Small intestine (tissue), 7 donors: ENCODE results near the gene ZKSCAN3. TPM values are rescaled to one million over a fixed set of nuclear protein-coding genes. Genes with fewer than 3 reads are reported as not detected.

Source experiments
- DNase-seq, 2 donors: peaks; one replicate each; pipeline versions ENCODE4 v3.0.0 to v3.0.0-alpha.2; 2013
- FAIRE-seq: peaks from 2 replicates; lab custom pipeline; 2012; peaks lifted over from hg19 to GRCh38; lab: Jason Lieb, UNC
- H3K27ac ChIP-seq, 3 donors: one replicate each; pipeline ENCODE4 v1.5.1; 2013; ENCODE audit warnings: low read length in 2 of 3, mild to moderate bottlenecking in 2 of 3, control low read depth in 1 of 3, inconsistent platforms in 1 of 3, low read depth in 1 of 3, moderate library complexity in 1 of 3
- H3K27me3 ChIP-seq, 3 donors: one replicate each; pipeline ENCODE4 v1.6.1; 2013; ENCODE audit warnings: low read length in 3 of 3, inconsistent platforms in 1 of 3; ENCODE audit not compliant: control insufficient read depth in 3 of 3, insufficient read depth in 3 of 3
- H3K36me3 ChIP-seq, 3 donors: one replicate each; pipeline ENCODE4 v1.6.1; 2013; ENCODE audit warnings: low read length in 3 of 3, inconsistent platforms in 1 of 3, low read depth in 1 of 3, mild to moderate bottlenecking in 1 of 3, moderate library complexity in 1 of 3; ENCODE audit not compliant: control insufficient read depth in 3 of 3, insufficient read depth in 2 of 3
- H3K4me1 ChIP-seq, 3 donors: one replicate each; pipeline ENCODE4 v1.6.1; 2013; ENCODE audit warnings: low read length in 2 of 3, inconsistent platforms in 1 of 3, low read depth in 1 of 3, mild to moderate bottlenecking in 1 of 3, moderate library complexity in 1 of 3; ENCODE audit not compliant: control insufficient read depth in 3 of 3, insufficient read depth in 2 of 3
- H3K4me3 ChIP-seq, 3 donors: one replicate each; pipeline ENCODE4 v1.5.1; 2013; ENCODE audit warnings: low read length in 3 of 3, control low read depth in 1 of 3, inconsistent platforms in 1 of 3, low read depth in 1 of 3, mild to moderate bottlenecking in 1 of 3, moderate library complexity in 1 of 3
- H3K9me3 ChIP-seq, 2 donors: one replicate each; pipeline ENCODE4 v1.6.1; 2013; ENCODE audit warnings: low read depth in 1 of 2, low read length in 1 of 2; ENCODE audit not compliant: control insufficient read depth in 2 of 2, insufficient read depth in 1 of 2
- WGBS, 3 donors: extraction: QIAGEN DNeasy Blood & Tissue Kit; methylation state at CpG; one replicate each; pipeline ENCODE4 v1.1.7; 2013; 5-methylcytosine and 5-hydroxymethylcytosine counted together
- polyA plus RNA-seq, 4 donors: library from polyadenylated mRNA; stranded (reverse) in 3 of 4; unstranded in 1 of 4; fragments of 200-250 nt in 3 of 4; fragments of 120-200 nt in 1 of 4; gene quantifications; one replicate each; pipeline versions ENCODE4 v1.2.1 to v1.2.3, GENCODE V29; 2013
- donor health status: healthy with polysubstance abuse.
- donor health status: control.
- donor health status: control.
- donor health status: Bipolar disorder and iron deficiency.
- donor health status: healthy.

Gene ZKSCAN3
- polyA plus RNA-seq, 4 donors = 1.1 to 5.3 (median 1.9) TPM

GRCh38 chr6:28371706-28372451 is 22.1 kb downstream of the ZKSCAN3 start:
- 85 to 86% (median 85%) methylated on average over 9 of the region's 9 CpGs for WGBS, 3 donors
- DNase-seq (no peak), FAIRE-seq (no peak)
- no peak overlapping the region for H3K4me3 ChIP-seq
- H3K4me1 ChIP-seq = no peaks in the 10 kb centered on the region
- no peaks in the 10 kb centered on the region for H3K36me3 ChIP-seq
- no peaks in the 10 kb centered on the region for H3K27me3 ChIP-seq
- no peaks in the 10 kb centered on the region for H3K9me3 ChIP-seq
- H3K27ac ChIP-seq = no peak overlapping the region

GRCh38 chr6:28373925-28374324 is 24.2 kb downstream of the ZKSCAN3 start:
- Histone ChIP-seq H3K36me3 (peaks cover 0 to 4% (median 2%) of the 10 kb centered on the region in 3 donors), H3K4me1 (no peaks in the 10 kb centered on the region), H3K27me3 (no peaks in the 10 kb centered on the region), H3K27ac (no peak overlapping the region), H3K4me3 (no peak overlapping the region), H3K9me3 (peaks cover 0 to 3% of the 10 kb centered on the region in 2 donors)
- DNase-seq (no peak), FAIRE-seq (no peak)
- WGBS, 3 donors = 94 to 100% (median 100%) methylated on average over 1 of the region's 1 CpG

- no peak for DNase-seq
- no peak for FAIRE-seq
- peaks cover 0 to 5% of the 10 kb centered on the region in 2 donors for H3K9me3 ChIP-seq
- peaks cover 2 to 10% (median 7%) of the 10 kb centered on the region in 3 donors for H3K36me3 ChIP-seq
- no peak overlapping the region for H3K4me3 ChIP-seq
- 93 to 96% (median 95%) methylated on average over 1 of the region's 1 CpG for WGBS, 3 donors
- no peak overlapping the region for H3K27ac ChIP-seq
- no peaks in the 10 kb centered on the region for H3K27me3 ChIP-seq
- H3K4me1 ChIP-seq = peaks cover 0 to 3% (median under 1%) of the 10 kb centered on the region in 3 donors
Observed at GRCh38 chr6:28377879-28378278, 28.1 kb downstream of the ZKSCAN3 start.

GRCh38 chr6:28378644-28379043 is 28.9 kb downstream of the ZKSCAN3 start:
- Histone ChIP-seq H3K36me3 (peaks cover 2 to 10% (median 7%) of the 10 kb centered on the region in 3 donors), H3K27me3 (no peaks in the 10 kb centered on the region), H3K4me3 (no peak overlapping the region), H3K9me3 (peaks cover 0 to 5% of the 10 kb centered on the region in 2 donors), H3K27ac (no peak overlapping the region), H3K4me1 (peaks cover 0 to 5% (median 2%) of the 10 kb centered on the region in 3 donors)
- no peak for FAIRE-seq
- DNase-seq = no peak

GRCh38 chr6:28380381-28380780 is 30.6 kb downstream of the ZKSCAN3 start:
- WGBS, 3 donors = 89 to 95% (median 90%) methylated on average over 2 of the region's 2 CpGs
- Histone ChIP-seq H3K27me3 (no peaks in the 10 kb centered on the region), H3K9me3 (peaks cover 0 to 5% of the 10 kb centered on the region in 2 donors), H3K27ac (no peak overlapping the region), H3K4me3 (no peak overlapping the region), H3K36me3 (peaks cover 2 to 10% (median 7%) of the 10 kb centered on the region in 3 donors), H3K4me1 (peaks cover 0 to 10% (median 2%) of the 10 kb centered on the region in 3 donors)
- FAIRE-seq = no peak
- no peak for DNase-seq

- Histone ChIP-seq H3K36me3 (peaks cover 2 to 9% (median 8%) of the 10 kb centered on the region in 3 donors), H3K9me3 (peaks cover 0 to 2% of the 10 kb centered on the region in 2 donors), H3K4me1 (peaks cover 0 to 10% (median 2%) of the 10 kb centered on the region in 3 donors), H3K4me3 (peak overlapping the region; percentile 15 to 51 (median 47)), H3K27me3 (no peaks in the 10 kb centered on the region), H3K27ac (peak overlapping the region; percentile 76 to 82 (median 77))
- FAIRE-seq (no peak), DNase-seq (peak; percentile 94 to 96)
- WGBS, 3 donors = 16 to 32% (median 18%) methylated on average over 31 of the region's 31 CpGs
Observed at GRCh38 chr6:28383235-28384142, 33.7 kb downstream of the ZKSCAN3 start.

GRCh38 chr6:28384143-28384533 is 34.4 kb downstream of the ZKSCAN3 start:
- H3K27ac ChIP-seq = peak overlapping the region in 2 of 3 donors; percentile 77 to 82
- peaks cover 2 to 8% (median 8%) of the 10 kb centered on the region in 3 donors for H3K36me3 ChIP-seq
- 70 to 75% (median 74%) methylated on average over 2 of the region's 2 CpGs for WGBS, 3 donors

GRCh38 chr6:28390688-28391087 is 40.9 kb downstream of the ZKSCAN3 start:
- 95 to 97% (median 95%) methylated on average over 8 of the region's 8 CpGs for WGBS, 3 donors
- H3K4me1 ChIP-seq = no peaks in the 10 kb centered on the region
- peaks cover 7 to 12% (median 10%) of the 10 kb centered on the region in 3 donors for H3K36me3 ChIP-seq
- no peak for FAIRE-seq
- no peaks in the 10 kb centered on the region for H3K9me3 ChIP-seq
- H3K27me3 ChIP-seq = no peaks in the 10 kb centered on the region
- H3K27ac ChIP-seq = no peak overlapping the region
- H3K4me3 ChIP-seq = no peak overlapping the region
- DNase-seq = no peak

More at GRCh38 chr6:28384143-28384533, 34.4 kb downstream of the ZKSCAN3 start:
- H3K4me1 ChIP-seq = peaks cover 0 to 10% (median 2%) of the 10 kb centered on the region in 3 donors
- H3K9me3 ChIP-seq = peaks cover 0 to 1% of the 10 kb centered on the region in 2 donors
- H3K27me3 ChIP-seq = no peaks in the 10 kb centered on the region
- H3K4me3 ChIP-seq = no peak overlapping the region
- DNase-seq = no peak
- no peak for FAIRE-seq
